ENCODE measurements around the gene CAMKV.

DNA sequence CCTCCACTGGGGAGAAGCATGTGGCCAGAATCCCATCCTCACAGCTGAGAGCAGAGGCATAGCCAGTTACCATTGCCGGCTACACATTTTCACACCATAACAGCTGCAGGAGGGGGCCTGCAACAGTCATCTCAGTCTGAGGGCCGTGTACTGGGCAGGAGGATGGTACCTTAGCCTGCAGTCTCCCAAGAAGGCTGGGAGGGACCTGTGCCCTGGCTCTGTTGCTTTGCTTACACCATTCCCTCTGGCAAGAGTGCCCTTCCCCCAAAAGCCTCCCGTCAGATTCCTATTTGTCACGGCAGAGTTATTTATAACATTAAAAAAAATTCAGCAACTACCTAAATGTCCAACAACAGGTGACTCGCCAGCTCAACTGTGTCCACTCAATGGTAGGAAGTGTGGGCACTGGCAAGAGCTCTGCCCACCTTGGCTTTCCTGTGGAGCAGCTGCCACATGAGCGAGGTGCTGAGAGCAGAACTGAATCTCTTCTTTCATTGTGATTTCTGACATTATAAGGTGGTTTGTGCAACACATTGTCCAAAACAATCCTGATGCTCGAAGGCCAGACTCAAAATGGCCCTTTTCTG, 4.4 kb downstream of the CAMKV start:
- TF ChIP-seq, protein P1, sequence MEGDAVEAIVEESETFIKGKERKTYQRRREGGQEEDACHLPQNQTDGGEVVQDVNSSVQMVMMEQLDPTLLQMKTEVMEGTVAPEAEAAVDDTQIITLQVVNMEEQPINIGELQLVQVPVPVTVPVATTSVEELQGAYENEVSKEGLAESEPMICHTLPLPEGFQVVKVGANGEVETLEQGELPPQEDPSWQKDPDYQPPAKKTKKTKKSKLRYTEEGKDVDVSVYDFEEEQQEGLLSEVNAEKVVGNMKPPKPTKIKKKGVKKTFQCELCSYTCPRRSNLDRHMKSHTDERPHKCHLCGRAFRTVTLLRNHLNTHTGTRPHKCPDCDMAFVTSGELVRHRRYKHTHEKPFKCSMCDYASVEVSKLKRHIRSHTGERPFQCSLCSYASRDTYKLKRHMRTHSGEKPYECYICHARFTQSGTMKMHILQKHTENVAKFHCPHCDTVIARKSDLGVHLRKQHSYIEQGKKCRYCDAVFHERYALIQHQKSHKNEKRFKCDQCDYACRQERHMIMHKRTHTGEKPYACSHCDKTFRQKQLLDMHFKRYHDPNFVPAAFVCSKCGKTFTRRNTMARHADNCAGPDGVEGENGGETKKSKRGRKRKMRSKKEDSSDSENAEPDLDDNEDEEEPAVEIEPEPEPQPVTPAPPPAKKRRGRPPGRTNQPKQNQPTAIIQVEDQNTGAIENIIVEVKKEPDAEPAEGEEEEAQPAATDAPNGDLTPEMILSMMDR (IDR thresholded peaks at IDR 0.05; ENCODE audit: insufficient read depth, low read length, poor library complexity, severe bottlenecking), result no peak
- no peak for TF ChIP-seq EZH2phosphoT487 (conservative IDR thresholded peaks at IDR 0.05; ENCODE audit: low read length)
